Activated T-cell treated with anti-CD3 and anti-CD28 coated beads, Interleukin-2, amount 50 U/mL, for 24 hours (primary cell): ENCODE measurements around the gene PROCA1.

ENCODE experiments used
- DNase-seq: peaks from one replicate; pipeline ENCODE4 v3.0.0-alpha.2; 2020
- H3K27ac Mint-ChIP-seq: 2 replicates; pipeline ENCODE4 v1.8.0; 2020; ENCODE audit warnings: mild to moderate bottlenecking, mixed read lengths
- H3K27me3 Mint-ChIP-seq: 2 replicates; pipeline ENCODE4 v1.8.0; 2020; ENCODE audit warnings: mixed read lengths
- H3K36me3 Mint-ChIP-seq: 2 replicates; pipeline ENCODE4 v1.8.0; 2020; ENCODE audit warnings: low read depth, mixed read lengths
- H3K4me1 Mint-ChIP-seq: 2 replicates; pipeline ENCODE4 v1.8.0; 2020; ENCODE audit warnings: low read depth, mixed read lengths
- H3K4me3 Mint-ChIP-seq: 2 replicates; pipeline ENCODE4 v1.8.0; 2020; ENCODE audit warnings: mild to moderate bottlenecking, moderate library complexity, mixed read lengths
- H3K9me3 Mint-ChIP-seq: 2 replicates; pipeline ENCODE4 v1.8.0; 2020; ENCODE audit warnings: mixed read lengths

The PROCA1 gene

GRCh38 chr17:28712032-28712704 is 480 bp upstream of the PROCA1 start:
- peak; percentile 79 for DNase-seq
- no peaks in the 10 kb centered on the region for H3K9me3 Mint-ChIP-seq
- peaks cover 22% of the 10 kb centered on the region for H3K4me1 Mint-ChIP-seq
- peaks cover 34% of the 10 kb centered on the region for H3K27me3 Mint-ChIP-seq
- peak overlapping the region; percentile 80 for H3K4me3 Mint-ChIP-seq
- H3K27ac Mint-ChIP-seq = peak overlapping the region; percentile 88
- H3K36me3 Mint-ChIP-seq = peaks cover 10% of the 10 kb centered on the region

GRCh38 chr17:28710861-28711722 is 596 bp downstream of the PROCA1 start:
- Mint-ChIP-seq H3K9me3 (no peaks in the 10 kb centered on the region), H3K27me3 (peaks cover 26% of the 10 kb centered on the region), H3K27ac (peak overlapping the region; percentile 88), H3K36me3 (peaks cover 16% of the 10 kb centered on the region), H3K4me1 (peaks cover 22% of the 10 kb centered on the region), H3K4me3 (peak overlapping the region; percentile 80)
- DNase-seq = peak; percentile 94

- peaks cover 16% of the 10 kb centered on the region for H3K4me1 Mint-ChIP-seq
Observed at GRCh38 chr17:28707339-28707720, 4.4 kb downstream of the PROCA1 start.

GRCh38 chr17:28706471-28707338 is 5.0 kb downstream of the PROCA1 start:
- Mint-ChIP-seq H3K36me3 (peaks cover 58% of the 10 kb centered on the region), H3K9me3 (no peaks in the 10 kb centered on the region), H3K4me1 (peaks cover 10% of the 10 kb centered on the region), H3K4me3 (no peak overlapping the region), H3K27ac (no peak overlapping the region), H3K27me3 (no peaks in the 10 kb centered on the region)
- no peak for DNase-seq

More at GRCh38 chr17:28707339-28707720, 4.4 kb downstream of the PROCA1 start:
- Mint-ChIP-seq H3K27ac (no peak overlapping the region), H3K36me3 (peaks cover 52% of the 10 kb centered on the region), H3K27me3 (peaks cover 1% of the 10 kb centered on the region), H3K9me3 (no peaks in the 10 kb centered on the region), H3K4me3 (no peak overlapping the region)
- no peak for DNase-seq

GRCh38 chr17:28705728-28706334 is 5.9 kb downstream of the PROCA1 start:
- H3K27me3 Mint-ChIP-seq = no peaks in the 10 kb centered on the region
- peaks cover 5% of the 10 kb centered on the region for H3K4me1 Mint-ChIP-seq
- H3K9me3 Mint-ChIP-seq = no peaks in the 10 kb centered on the region
- peaks cover 67% of the 10 kb centered on the region for H3K36me3 Mint-ChIP-seq
- H3K27ac Mint-ChIP-seq = peak overlapping the region; percentile 61
- H3K4me3 Mint-ChIP-seq = no peak overlapping the region
- no peak for DNase-seq

- no peak for DNase-seq
- Mint-ChIP-seq H3K9me3 (no peaks in the 10 kb centered on the region), H3K36me3 (peaks cover 74% of the 10 kb centered on the region), H3K4me1 (peaks cover 2% of the 10 kb centered on the region), H3K27me3 (no peaks in the 10 kb centered on the region), H3K27ac (peak overlapping the region; percentile 61), H3K4me3 (no peak overlapping the region)
Observed at GRCh38 chr17:28705074-28705659, 6.5 kb downstream of the PROCA1 start.

GRCh38 chr17:28704219-28704858 is 7.3 kb downstream of the PROCA1 start:
- Mint-ChIP-seq H3K9me3 (no peaks in the 10 kb centered on the region), H3K27ac (peak overlapping the region; percentile 41), H3K4me3 (no peak overlapping the region), H3K4me1 (no peaks in the 10 kb centered on the region), H3K36me3 (peaks cover 82% of the 10 kb centered on the region), H3K27me3 (no peaks in the 10 kb centered on the region)
- DNase-seq = no peak

GRCh38 chr17:28703552-28704218 is 8.0 kb downstream of the PROCA1 start:
- no peaks in the 10 kb centered on the region for H3K9me3 Mint-ChIP-seq
- no peaks in the 10 kb centered on the region for H3K27me3 Mint-ChIP-seq
- DNase-seq = no peak
- no peak overlapping the region for H3K4me3 Mint-ChIP-seq
- H3K4me1 Mint-ChIP-seq = peaks cover 2% of the 10 kb centered on the region
- peaks cover 89% of the 10 kb centered on the region for H3K36me3 Mint-ChIP-seq
- H3K27ac Mint-ChIP-seq = peak overlapping the region; percentile 41

- peaks cover 94% of the 10 kb centered on the region for H3K36me3 Mint-ChIP-seq
- peak overlapping the region; percentile 76 for H3K27ac Mint-ChIP-seq
Observed at GRCh38 chr17:28702752-28703150, 8.9 kb downstream of the PROCA1 start.

GRCh38 chr17:28702026-28702751 is 9.5 kb downstream of the PROCA1 start:
- Mint-ChIP-seq H3K4me1 (peaks cover 10% of the 10 kb centered on the region), H3K27ac (peak overlapping the region; percentile 76), H3K27me3 (no peaks in the 10 kb centered on the region), H3K36me3 (peaks cover 94% of the 10 kb centered on the region), H3K4me3 (no peak overlapping the region), H3K9me3 (no peaks in the 10 kb centered on the region)
- DNase-seq = no peak

More at GRCh38 chr17:28702752-28703150, 8.9 kb downstream of the PROCA1 start:
- no peak for DNase-seq
- Mint-ChIP-seq H3K9me3 (no peaks in the 10 kb centered on the region), H3K4me3 (no peak overlapping the region), H3K4me1 (peaks cover 8% of the 10 kb centered on the region), H3K27me3 (no peaks in the 10 kb centered on the region)

GRCh38 chr17:28700830-28701492 is 10.7 kb downstream of the PROCA1 start:
- DNase-seq = no peak
- peaks cover 98% of the 10 kb centered on the region for H3K36me3 Mint-ChIP-seq
- no peaks in the 10 kb centered on the region for H3K27me3 Mint-ChIP-seq
- no peaks in the 10 kb centered on the region for H3K9me3 Mint-ChIP-seq
- H3K4me1 Mint-ChIP-seq = peaks cover 10% of the 10 kb centered on the region
- H3K4me3 Mint-ChIP-seq = no peak overlapping the region
- H3K27ac Mint-ChIP-seq = peak overlapping the region; percentile 55

- no peak for DNase-seq
- Mint-ChIP-seq H3K27ac (peak overlapping the region; percentile 55), H3K36me3 (peaks cover 100% of the 10 kb centered on the region)
Observed at GRCh38 chr17:28700278-28700677, 11.4 kb downstream of the PROCA1 start.

More at GRCh38 chr17:28700278-28700677, 11.4 kb downstream of the PROCA1 start:
- H3K27me3 Mint-ChIP-seq = no peaks in the 10 kb centered on the region
- H3K9me3 Mint-ChIP-seq = no peaks in the 10 kb centered on the region
- H3K4me1 Mint-ChIP-seq = peaks cover 10% of the 10 kb centered on the region
- no peak overlapping the region for H3K4me3 Mint-ChIP-seq
